ENCODE results near the gene CTXND2. TPM values are rescaled to one million over a fixed set of nuclear protein-coding genes. Genes with fewer than 3 reads are reported as not detected.

Gene CTXND2
- total and polyA plus RNA-seq, 2 of the 13 experiments (the other 11 are each of a cell fraction or from before 2014, with no cell fraction given) = not detected

DNA sequence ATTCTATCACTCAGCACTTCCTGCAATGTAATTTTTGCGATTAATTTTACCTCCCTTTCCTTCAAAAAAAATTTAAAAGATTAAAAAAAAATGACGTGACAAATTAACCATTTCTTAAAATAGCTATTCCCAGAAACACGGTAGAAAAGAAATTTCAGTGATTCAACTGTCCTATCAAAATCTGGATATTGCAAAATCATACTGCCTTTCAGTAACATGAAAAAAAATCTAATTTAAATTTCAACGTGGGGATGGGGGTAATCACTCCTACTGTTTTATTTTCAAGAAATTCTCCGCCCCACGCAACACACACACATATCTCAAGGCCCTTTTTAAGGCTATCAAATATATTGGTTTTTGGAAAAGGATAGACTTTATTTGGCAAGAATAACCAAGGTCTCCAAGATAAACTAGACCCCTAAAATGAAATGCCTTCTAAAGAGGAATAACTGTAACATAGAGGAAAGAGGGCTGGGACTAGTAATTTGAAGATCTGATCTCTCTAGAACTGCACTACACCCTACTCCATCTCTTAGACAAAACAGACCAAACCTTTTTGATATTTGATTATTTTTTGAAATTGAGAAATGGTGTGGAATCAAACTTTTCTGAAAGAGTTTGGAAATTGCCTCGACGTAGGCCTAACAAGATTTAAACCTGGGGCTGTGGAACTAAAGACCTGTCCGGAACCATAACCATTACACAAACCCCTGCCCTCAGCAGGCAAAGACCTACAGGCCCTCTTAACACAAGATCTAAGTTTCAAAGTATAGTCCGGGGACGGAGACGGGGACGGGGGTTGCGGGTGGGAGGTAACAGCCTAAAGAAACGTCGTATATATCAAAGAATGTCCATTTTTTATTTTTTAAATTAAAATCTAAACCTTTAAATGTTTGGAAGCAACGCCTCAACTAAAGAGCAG is 11.5 kb upstream of the CTXND2 start:
- H3K9me3 ChIP-seq (ENCODE audit: low read length) = no peaks in the 10 kb centered on the region
- DNase-seq (ENCODE audit: low spot score) (peak; percentile 10), FAIRE-seq (peak; percentile 28), ATAC-seq (peak; percentile 45)
- TF ChIP-seq ZNF724P (CRISPR knock-in tag; IDR thresholded peaks at IDR 0.05; ENCODE audit: borderline replicate concordance) (no peak), TARDBP (CRISPR knock-in tag; IDR thresholded peaks at IDR 0.05) (0 out of 2 replicates have a peak, but pooled peaks have one; percentile 17), ZNF354B (CRISPR knock-in tag; IDR thresholded peaks at IDR 0.05) (peak; percentile 30; the same call in 1 of the 2 replicates), BRCA1 (CRISPR knock-in tag; IDR thresholded peaks at IDR 0.05) (no peak), CREM (IDR thresholded peaks at IDR 0.05) (0 out of 2 replicates have a peak, but pooled peaks have one; percentile 13), CREM (CRISPR knock-in tag; IDR thresholded peaks at IDR 0.05) (no peak), KMT2B (CRISPR knock-in tag; IDR thresholded peaks at IDR 0.05) (0 out of 2 replicates have a peak, but pooled peaks have one; percentile 8), TAF1 (CRISPR knock-in tag; IDR thresholded peaks at IDR 0.05) (no peak)
- TF ChIP-seq, protein P1, sequence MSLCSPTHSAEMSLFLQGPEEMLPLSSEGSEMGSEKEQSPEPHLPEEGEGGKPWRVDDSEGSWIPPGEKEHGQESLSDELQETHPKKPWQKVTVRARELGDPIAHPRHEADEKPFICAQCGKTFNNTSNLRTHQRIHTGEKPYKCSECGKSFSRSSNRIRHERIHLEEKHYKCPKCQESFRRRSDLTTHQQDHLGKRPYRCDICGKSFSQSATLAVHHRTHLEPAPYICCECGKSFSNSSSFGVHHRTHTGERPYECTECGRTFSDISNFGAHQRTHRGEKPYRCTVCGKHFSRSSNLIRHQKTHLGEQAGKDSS (CRISPR knock-in tag; IDR thresholded peaks at IDR 0.05; ENCODE audit: borderline replicate concordance, low read depth) = no peak
- H3K4me3 ChIP-seq (replicated peaks in 1 of 3; ENCODE audit: insufficient read depth in 1 of 3, low read depth in 2 of 3, low read length in 3 of 3) = peak overlapping the region; percentile 84 to 90 (median 85)
- intact Hi-C loops (cut with micrococcal nuclease; ENCODE audit: unreplicated experiment) (loop anchor here (2.0 to 5.0 kb wide), 2 partner anchors 47 to 103 kb away; no protein-coding TSS in a partner anchor), in situ Hi-C loops (cut with HindIII; ENCODE audit: extremely low pct_ligation_motif_present, low pct_unique_long_range_greater_than_20kb) (no loop called here)
- H3K27me3 ChIP-seq (ENCODE audit: control insufficient read depth in 1 of 2, insufficient read depth in 2 of 2, low read length in 2 of 2) = no peaks in the 10 kb centered on the region; a peak in 1 of 5 replicates
- BruUV-seq (replicated peaks) = TSS peak; percentile 68
- H3K27ac ChIP-seq (ENCODE audit: extremely low read length, insufficient read depth, low read length) = peak overlapping the region; percentile 84
- WGBS (ENCODE audit: low lambda C conversion rate) = 3% methylated on average over 17 of the region's 17 CpGs
- H3K4me2 ChIP-seq (ENCODE audit: low read depth, low read length) = peak overlapping the region; percentile 79
- H3K36me3 ChIP-seq (replicated peaks in 1 of 2; ENCODE audit: control insufficient read depth in 1 of 2, insufficient read depth in 2 of 2, low read length in 2 of 2) = peaks cover 1 to 6% of the 10 kb centered on the region in 2 experiments; a peak in 2 of 5 replicates
- H3K9ac ChIP-seq (ENCODE audit: insufficient read depth, low read depth, low read length) = peak overlapping the region; percentile 76
- ChIA-PET CTCF (ENCODE audit: low intra/inter-chr PET ratio, low total read pairs) (no interaction called here), POLR2A (interaction anchor here (1.0 kb wide), 1 partner anchor 311 kb away, joined by 3 read pairs; no protein-coding TSS in a partner anchor)
- peaks cover 33% of the 10 kb centered on the region for H3K4me1 ChIP-seq (ENCODE audit: insufficient read depth, low read length)
- peaks cover 42% of the 10 kb centered on the region for H3K79me2 ChIP-seq (ENCODE audit: insufficient read depth, low read length)
- H2AFZ ChIP-seq (ENCODE audit: low read length) = no peak overlapping the region
- H4K20me1 ChIP-seq (ENCODE audit: insufficient read depth, low read length) = no peaks in the 10 kb centered on the region
